Measurements from ENCODE around the gene AR.
"Not testable (repeated sequence)": the region's sequence is repeated elsewhere in the genome, so short reads cannot be mapped to it uniquely, and the experiment has no call there.

- TF ChIP-seq ASH2L (IDR thresholded peaks at IDR 0.05; ENCODE audit: borderline replicate concordance, low read depth); ATF2 (IDR thresholded peaks at IDR 0.05; ENCODE audit: low read length); KLF5 (IDR thresholded peaks at IDR 0.05; ENCODE audit: partially characterized antibody); EP300 (IDR thresholded peaks at IDR 0.05; ENCODE audit: borderline replicate concordance in 1 of 2, control insufficient read depth in 1 of 2, low read depth in 2 of 2, low read length in 2 of 2): not testable (repeated sequence)
- TF ChIP-seq, protein P1, sequence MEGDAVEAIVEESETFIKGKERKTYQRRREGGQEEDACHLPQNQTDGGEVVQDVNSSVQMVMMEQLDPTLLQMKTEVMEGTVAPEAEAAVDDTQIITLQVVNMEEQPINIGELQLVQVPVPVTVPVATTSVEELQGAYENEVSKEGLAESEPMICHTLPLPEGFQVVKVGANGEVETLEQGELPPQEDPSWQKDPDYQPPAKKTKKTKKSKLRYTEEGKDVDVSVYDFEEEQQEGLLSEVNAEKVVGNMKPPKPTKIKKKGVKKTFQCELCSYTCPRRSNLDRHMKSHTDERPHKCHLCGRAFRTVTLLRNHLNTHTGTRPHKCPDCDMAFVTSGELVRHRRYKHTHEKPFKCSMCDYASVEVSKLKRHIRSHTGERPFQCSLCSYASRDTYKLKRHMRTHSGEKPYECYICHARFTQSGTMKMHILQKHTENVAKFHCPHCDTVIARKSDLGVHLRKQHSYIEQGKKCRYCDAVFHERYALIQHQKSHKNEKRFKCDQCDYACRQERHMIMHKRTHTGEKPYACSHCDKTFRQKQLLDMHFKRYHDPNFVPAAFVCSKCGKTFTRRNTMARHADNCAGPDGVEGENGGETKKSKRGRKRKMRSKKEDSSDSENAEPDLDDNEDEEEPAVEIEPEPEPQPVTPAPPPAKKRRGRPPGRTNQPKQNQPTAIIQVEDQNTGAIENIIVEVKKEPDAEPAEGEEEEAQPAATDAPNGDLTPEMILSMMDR (IDR thresholded peaks at IDR 0.05 in 2 of 3, conservative IDR thresholded peaks at IDR 0.05 in 1 of 3; ENCODE audit: control insufficient read depth in 2 of 3, extremely low read depth in 1 of 3, insufficient read depth in 1 of 3, low read depth in 3 of 3, low read length in 3 of 3), result not testable (repeated sequence)
Measured at GRCh38 chrX:67670717-67671116, 126.9 kb downstream of the AR start.

Data from GM12878 (cell line).